H1 (cell line): Measurements from ENCODE around the gene HOXC11. TPM values are rescaled to one million over a fixed set of nuclear protein-coding genes. Genes with fewer than 3 reads are reported as not detected.

Experiments
- CTCF ChIA-PET: fragments of 300-600 bp; sonication (Branson Sonifier 250); formaldehyde crosslinking; loops from one replicate; lab custom pipeline; 2021; ENCODE audit not compliant: partially characterized antibody; lab: Charles Lee
- POLR2A ChIA-PET: fragments of 300-600 bp; sonication (Branson Sonifier 250); formaldehyde crosslinking; loops from one replicate; lab custom pipeline; 2021; ENCODE audit warnings: inconsistent platforms; ENCODE audit not compliant: partially characterized antibody; lab: Charles Lee
- DNase-seq, 2 experiments: peaks; one replicate each; pipeline versions ENCODE4 v3.0.0 to v3.0.0-alpha.2; 2010 to 2022; ENCODE audit warnings: low spot score in 2 of 2, low read depth in 1 of 2, mixed read lengths in 1 of 2
- FAIRE-seq: peaks from 2 replicates; lab custom pipeline; 2011; peaks lifted over from hg19 to GRCh38; lab: Jason Lieb, UNC
- H2AFZ ChIP-seq: 2 replicates; pipeline ENCODE4 v1.8.1; 2012; ENCODE audit warnings: low read length, inconsistent platforms
- H2AK5ac ChIP-seq: 2 replicates; pipeline ENCODE4 v1.6.1; 2013; ENCODE audit warnings: low read depth, low read length
- H2BK120ac ChIP-seq: replicated peaks from 2 replicates; pipeline ENCODE3; 2013; ENCODE audit warnings: low read depth, low read length, inconsistent platforms
- H2BK12ac ChIP-seq: 2 replicates; pipeline ENCODE4 v1.6.1; 2013; ENCODE audit warnings: low read depth, low read length
- H2BK15ac ChIP-seq: 2 replicates; pipeline ENCODE4 v1.6.1; 2013; ENCODE audit warnings: low read length
- H2BK20ac ChIP-seq: 2 replicates; pipeline ENCODE4 v1.6.1; 2013; ENCODE audit warnings: low read length
- H2BK5ac ChIP-seq: 2 replicates; pipeline ENCODE4 v1.6.1; 2013; ENCODE audit warnings: low read depth, low read length
- H3K14ac ChIP-seq: 2 replicates; pipeline ENCODE4 v1.6.1; 2013; ENCODE audit warnings: inconsistent platforms; ENCODE audit not compliant: insufficient read length
- H3K18ac ChIP-seq: 2 replicates; pipeline ENCODE4 v1.6.1; 2013; ENCODE audit warnings: low read length; ENCODE audit errors: extremely low read depth
- H3K23ac ChIP-seq: 2 replicates; pipeline ENCODE4 v1.6.1; 2013; ENCODE audit warnings: inconsistent platforms; ENCODE audit not compliant: insufficient read length
- H3K23me2 ChIP-seq: 2 replicates; pipeline ENCODE4 v1.6.1; 2013; ENCODE audit warnings: low read depth, low read length
- H3K27ac ChIP-seq: 2 replicates; pipeline ENCODE4 v1.6.1; 2011; ENCODE audit warnings: low read depth, low read length, inconsistent platforms
- H3K27me3 ChIP-seq, 4 experiments: replicated peaks in 1 of 4; 1 replicate in 1 of 4; 2 replicates in 3 of 4; pipeline versions ENCODE4 v1.6.1 to v1.8.1; 2011 to 2013; ENCODE audit warnings: low read length in 3 of 4, mild to moderate bottlenecking in 3 of 4, inconsistent platforms in 2 of 4, mixed read lengths in 2 of 4, moderate library complexity in 1 of 4; ENCODE audit not compliant: control insufficient read depth in 3 of 4, insufficient read depth in 3 of 4; ENCODE audit errors: extremely low read depth in 1 of 4
- H3K36me3 ChIP-seq, 4 experiments: 2 replicates each; pipeline versions ENCODE4 v1.6.1 to v1.8.1; 2011 to 2013; ENCODE audit warnings: mild to moderate bottlenecking in 4 of 4, low read length in 3 of 4, moderate library complexity in 2 of 4, control low read depth in 1 of 4, inconsistent platforms in 1 of 4; ENCODE audit not compliant: insufficient read depth in 4 of 4, control insufficient read depth in 2 of 4
- H3K4ac ChIP-seq: replicated peaks from 2 replicates; pipeline ENCODE3; 2013; ENCODE audit warnings: low read length, low read depth, mixed read lengths, inconsistent platforms; ENCODE audit not compliant: insufficient read length
- H3K4me1 ChIP-seq, 4 experiments: replicated peaks in 1 of 4; 1 replicate in 1 of 4; 2 replicates in 3 of 4; pipeline versions ENCODE4 v1.6.1 to v1.8.1; 2011 to 2013; ENCODE audit warnings: low read length in 3 of 4, inconsistent platforms in 2 of 4, mixed read lengths in 1 of 4; ENCODE audit not compliant: insufficient read depth in 4 of 4, control insufficient read depth in 3 of 4
- H3K4me2 ChIP-seq, 2 experiments: 2 replicates each; pipeline versions ENCODE4 v1.6.1 to v1.8.1; 2011 to 2013; ENCODE audit warnings: low read depth in 2 of 2, low read length in 2 of 2, control low read depth in 1 of 2, inconsistent platforms in 1 of 2, mild to moderate bottlenecking in 1 of 2; ENCODE audit not compliant: insufficient read depth in 1 of 2
- H3K4me3 ChIP-seq, 4 experiments: fragments of 200-600, 300-600 bp in 1 of 4; sonication (generic), shearing (Covaris generic), sonication (Bioruptor Twin) in 1 of 4; 2 replicates each; pipeline versions ENCODE4 v1.5.1 to v1.8.1; 2011 to 2016; ENCODE audit warnings: low read length in 4 of 4, low read depth in 3 of 4, control low read depth in 2 of 4, inconsistent platforms in 2 of 4, mild to moderate bottlenecking in 2 of 4, mixed read lengths in 1 of 4, moderate library complexity in 1 of 4; ENCODE audit not compliant: insufficient read depth in 2 of 4; ENCODE audit errors: extremely low read depth in 1 of 4
- H3K56ac ChIP-seq: replicated peaks from 2 replicates; pipeline ENCODE3; 2013; ENCODE audit warnings: low read depth, mild to moderate bottlenecking, mixed read lengths, low read length, inconsistent platforms; ENCODE audit not compliant: insufficient read length
- H3K79me1 ChIP-seq: 2 replicates; pipeline ENCODE4 v1.6.1; 2013; ENCODE audit warnings: low read depth, low read length, control low read depth
- H3K79me2 ChIP-seq, 2 experiments: 2 replicates each; pipeline versions ENCODE4 v1.6.1 to v1.8.1; 2012 to 2013; ENCODE audit warnings: low read length in 2 of 2, mild to moderate bottlenecking in 2 of 2, inconsistent platforms in 1 of 2; ENCODE audit not compliant: insufficient read depth in 2 of 2, control insufficient read depth in 1 of 2
- H3K9ac ChIP-seq, 4 experiments: replicated peaks in 1 of 4; 1 replicate in 1 of 4; 2 replicates in 3 of 4; pipeline versions ENCODE4 v1.6.1 to v1.8.1; 2011 to 2013; ENCODE audit warnings: low read depth in 3 of 4, low read length in 3 of 4, control low read depth in 2 of 4, mild to moderate bottlenecking in 2 of 4, moderate library complexity in 2 of 4, inconsistent platforms in 1 of 4; ENCODE audit errors: extremely low read depth in 1 of 4
- H3K9me3 ChIP-seq, 2 experiments: 2 replicates each; pipeline versions ENCODE4 v1.6.1 to v1.8.1; 2012 to 2013; ENCODE audit warnings: mild to moderate bottlenecking in 2 of 2, moderate library complexity in 2 of 2, control low read depth in 1 of 2, inconsistent platforms in 1 of 2, low read depth in 1 of 2, low read length in 1 of 2, mixed read lengths in 1 of 2; ENCODE audit not compliant: insufficient read depth in 2 of 2
- H4K20me1 ChIP-seq, 2 experiments: replicated peaks in 1 of 2; 2 replicates each; pipeline versions ENCODE3 to v1.8.1; 2011 to 2013; ENCODE audit warnings: inconsistent platforms in 2 of 2, low read length in 2 of 2, mild to moderate bottlenecking in 1 of 2; ENCODE audit not compliant: insufficient read depth in 2 of 2, control insufficient read depth in 1 of 2
- H4K5ac ChIP-seq: 2 replicates; pipeline ENCODE4 v1.6.1; 2013; ENCODE audit warnings: low read length, low read depth, mixed read lengths, inconsistent platforms; ENCODE audit not compliant: insufficient read length
- H4K8ac ChIP-seq: 2 replicates; pipeline ENCODE4 v1.8.0; 2013; ENCODE audit warnings: mild to moderate bottlenecking, moderate library complexity, low read length, inconsistent platforms; ENCODE audit not compliant: insufficient read depth; ENCODE audit errors: extremely low read depth
- H4K91ac ChIP-seq: replicated peaks from 2 replicates; pipeline ENCODE3; 2013; ENCODE audit warnings: low read length, mixed read lengths, inconsistent platforms; ENCODE audit not compliant: insufficient read length
- CREB1 ChIP-seq: IDR thresholded peaks from 2 replicates; pipeline ENCODE4 v1.6.1; 2012; ENCODE audit warnings: inconsistent platforms
- CTBP2 ChIP-seq: IDR thresholded peaks from 2 replicates; pipeline ENCODE4 v1.7.0; 2011; ENCODE audit warnings: borderline replicate concordance, mild to moderate bottlenecking, moderate library complexity, mixed read lengths, low read length; ENCODE audit not compliant: insufficient read depth, insufficient read length
- EZH2 ChIP-seq: fragments of 200-600 bp; sonication (generic); IDR thresholded peaks from 2 replicates; pipeline ENCODE4 v1.7.1; 2012; ENCODE audit warnings: low read depth, mild to moderate bottlenecking, moderate library complexity, low read length, inconsistent platforms; ENCODE audit not compliant: severe bottlenecking
- GABPA ChIP-seq: IDR thresholded peaks from 2 replicates; pipeline ENCODE4 v1.6.1; 2011; ENCODE audit warnings: mild to moderate bottlenecking, low read length, moderate library complexity, borderline replicate concordance; ENCODE audit not compliant: insufficient read depth
- PHF8 ChIP-seq: fragments of 200-600 bp; sonication (generic); conservative IDR thresholded peaks from 2 replicates; pipeline ENCODE4 v1.7.1; 2012; ENCODE audit warnings: low read depth, mild to moderate bottlenecking, inconsistent platforms, low read length, moderate library complexity
- RNF2 ChIP-seq: fragments of 200-900, 300-1000 bp; sonication (generic); IDR thresholded peaks from 2 replicates; pipeline ENCODE4 v1.7.1; 2016; ENCODE audit warnings: borderline replicate concordance, low read depth, mild to moderate bottlenecking, antibody characterized with exemption, low read length; ENCODE audit not compliant: poor library complexity, severe bottlenecking; ENCODE audit errors: missing control alignments
- WGBS, 2 experiments: shearing (Covaris generic) in 1 of 2; methylation state at CpG; one replicate each; pipeline versions ENCODE4 v1.1.6 to v1.1.7; 2013 to 2015; ENCODE audit warnings: low lambda C conversion rate in 2 of 2, mixed read lengths in 2 of 2, inconsistent platforms in 1 of 2, low coverage in 1 of 2, missing lambda C conversion rate in 1 of 2; ENCODE audit not compliant: insufficient replicate concordance in 2 of 2, insufficient coverage in 1 of 2, insufficient read length in 1 of 2; ENCODE audit errors: extremely low coverage in 1 of 2, missing lambda C conversion rate in 1 of 2; 5-methylcytosine and 5-hydroxymethylcytosine counted together
- polyA plus RNA-seq, 7 experiments: library from polyadenylated mRNA; depleted of rRNA in 3 of 7; stranded (reverse) in 5 of 7; unstranded in 2 of 7; fragments of >200 nt in 5 of 7; fragments of 200-250 nt in 2 of 7; gene quantifications; 1 replicate in 5 of 7; 2 replicates in 1 of 7; 4 replicates in 1 of 7; pipeline versions ENCODE4 v1.2.1 to v1.2.3, GENCODE V29; 2011 to 2013; ENCODE audit warnings: missing spikeins in 2 of 7, mixed read lengths in 2 of 7
- total RNA-seq: library from RNA; stranded (reverse); fragmentation: NEBNext Ultra II Directional; extraction: Animal tissue kit (Norgen Biotek cat#: 25700); gene quantifications from 2 replicates; pipeline ENCODE4 v1.2.1, GENCODE V29; 2021
- TF ChIP-seq, protein P1 (sequence below), 3 experiments: IDR thresholded peaks; 1 replicate in 2 of 3; 2 replicates in 1 of 3; pipeline versions ENCODE4 v1.5.1 to v1.6.1; 2011; ENCODE audit warnings: low read length in 3 of 3, mild to moderate bottlenecking in 3 of 3, inconsistent platforms in 2 of 3, low read depth in 1 of 3, moderate library complexity in 1 of 3; ENCODE audit not compliant: insufficient read depth in 1 of 3; ENCODE audit errors: control extremely low read depth in 1 of 3

Gene HOXC11
- total and polyA plus RNA-seq, 2 of the 8 experiments (the other 6 are each of a cell fraction or from before 2014, with no cell fraction given): not detected

DNA sequence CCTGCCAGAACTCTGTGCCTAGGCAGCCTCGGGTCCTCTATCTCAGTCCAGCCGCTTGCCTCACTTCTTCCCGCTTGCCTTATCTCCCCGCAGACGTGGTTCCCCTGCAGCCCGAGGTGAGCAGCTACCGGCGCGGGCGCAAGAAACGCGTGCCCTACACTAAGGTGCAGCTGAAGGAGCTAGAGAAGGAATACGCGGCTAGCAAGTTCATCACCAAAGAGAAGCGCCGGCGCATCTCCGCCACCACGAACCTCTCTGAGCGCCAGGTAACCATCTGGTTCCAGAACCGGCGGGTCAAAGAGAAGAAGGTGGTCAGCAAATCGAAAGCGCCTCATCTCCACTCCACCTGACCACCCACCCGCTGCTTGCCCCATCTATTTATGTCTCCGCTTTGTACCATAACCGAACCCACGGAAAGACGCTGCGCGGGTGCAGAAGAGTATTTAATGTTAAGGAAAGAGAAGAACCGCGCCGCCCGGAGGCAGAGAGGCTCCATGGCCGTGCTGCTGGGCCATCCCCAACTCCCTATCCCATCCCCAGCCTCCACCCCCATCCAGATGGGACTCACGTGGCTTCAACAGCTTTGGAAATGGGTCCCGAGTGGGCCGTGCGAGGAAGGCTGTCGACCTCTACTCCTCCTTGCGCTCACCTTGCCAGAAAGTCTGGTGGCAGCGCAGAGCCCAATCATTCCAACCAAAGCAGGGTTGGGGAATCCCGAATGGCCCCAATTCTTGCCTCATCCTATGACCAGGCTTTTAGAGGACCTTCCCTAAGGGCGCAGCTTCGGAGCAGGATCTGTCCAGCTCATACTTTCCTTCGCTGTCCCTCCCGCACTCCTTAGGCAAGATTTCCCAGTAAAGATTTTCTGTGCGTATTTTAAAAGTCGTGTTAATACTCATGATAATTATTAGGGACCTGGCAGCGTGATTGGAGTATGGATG is 27.7 kb upstream of the HOXC11 start:
- Histone ChIP-seq H4K91ac (no peak overlapping the region), H3K79me1 (no peaks in the 10 kb centered on the region), H3K23me2 (no peaks in the 10 kb centered on the region), H2AK5ac (no peak overlapping the region), H4K8ac (no peak overlapping the region), H2BK5ac (no peak overlapping the region), H3K79me2 (no peaks in the 10 kb centered on the region), H3K4ac (no peak overlapping the region), H3K4me1 (peaks cover 0 to 7% (median under 1%) of the 10 kb centered on the region in 4 experiments; a peak in 5 of 7 replicates), H3K23ac (no peak overlapping the region), H3K27ac (no peak overlapping the region), H3K4me2 (0 out of 4 replicates have a peak overlapping the region, but pooled peaks of 1 of the 2 experiments have one; percentile 3), H2BK120ac (no peak overlapping the region), H2BK12ac (no peak overlapping the region), H3K4me3 (no peak overlapping the region), H3K14ac (no peak overlapping the region), H3K9ac (no peak overlapping the region), H2AFZ (no peak overlapping the region), H3K9me3 (no peaks in the 10 kb centered on the region), H3K27me3 (peaks cover 93 to 100% (median 98%) of the 10 kb centered on the region in 4 experiments), H3K56ac (no peak overlapping the region), H4K5ac (no peak overlapping the region), H2BK15ac (no peak overlapping the region), H3K18ac (no peak overlapping the region), H3K36me3 (no peaks in the 10 kb centered on the region), H2BK20ac (no peak overlapping the region), H4K20me1 (peaks cover 16 to 22% of the 10 kb centered on the region in 2 experiments)
- ChIA-PET CTCF (interaction anchor here (0.5 to 2.1 kb wide), 18 partner anchors 10 to 263 kb away, joined by 3 to 10 read pairs (median 3); partner anchors contain the start of gene HOTAIR), POLR2A (interaction anchor here (0.8 to 1.4 kb wide), 3 partner anchors 14 to 124 kb away, joined by 3 to 4 read pairs (median 3); no protein-coding TSS in a partner anchor)
- FAIRE-seq (no peak), DNase-seq (peak in 1 of 2 experiments; percentile 59)
- 13% methylated on average over 36 of the region's 51 CpGs; no CpG with 5 or more reads in 1 of the 2 experiments for WGBS, 2 experiments
- TF ChIP-seq GABPA (no peak), CTBP2 (peak; percentile 22), CREB1 (no peak), EZH2 (peak; percentile 98), PHF8 (no peak), RNF2 (peak; percentile 20)
- TF ChIP-seq, protein P1, sequence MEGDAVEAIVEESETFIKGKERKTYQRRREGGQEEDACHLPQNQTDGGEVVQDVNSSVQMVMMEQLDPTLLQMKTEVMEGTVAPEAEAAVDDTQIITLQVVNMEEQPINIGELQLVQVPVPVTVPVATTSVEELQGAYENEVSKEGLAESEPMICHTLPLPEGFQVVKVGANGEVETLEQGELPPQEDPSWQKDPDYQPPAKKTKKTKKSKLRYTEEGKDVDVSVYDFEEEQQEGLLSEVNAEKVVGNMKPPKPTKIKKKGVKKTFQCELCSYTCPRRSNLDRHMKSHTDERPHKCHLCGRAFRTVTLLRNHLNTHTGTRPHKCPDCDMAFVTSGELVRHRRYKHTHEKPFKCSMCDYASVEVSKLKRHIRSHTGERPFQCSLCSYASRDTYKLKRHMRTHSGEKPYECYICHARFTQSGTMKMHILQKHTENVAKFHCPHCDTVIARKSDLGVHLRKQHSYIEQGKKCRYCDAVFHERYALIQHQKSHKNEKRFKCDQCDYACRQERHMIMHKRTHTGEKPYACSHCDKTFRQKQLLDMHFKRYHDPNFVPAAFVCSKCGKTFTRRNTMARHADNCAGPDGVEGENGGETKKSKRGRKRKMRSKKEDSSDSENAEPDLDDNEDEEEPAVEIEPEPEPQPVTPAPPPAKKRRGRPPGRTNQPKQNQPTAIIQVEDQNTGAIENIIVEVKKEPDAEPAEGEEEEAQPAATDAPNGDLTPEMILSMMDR (IDR thresholded peaks at IDR 0.05; ENCODE audit: control extremely low read depth in 1 of 3, insufficient read depth in 1 of 3, low read depth in 1 of 3, low read length in 3 of 3): peak in 2 of 3 experiments; percentile 30 to 32; a peak in 2 of 4 replicates
